Epithelial cell of esophagus (primary cell): Measurements from ENCODE around the gene PABPN1.
"Not testable (repeated sequence)": the region's sequence is repeated elsewhere in the genome, so short reads cannot be mapped to it uniquely, and the experiment has no call there.

ENCODE experiments used
- DNase-seq: peaks from one replicate; pipeline ENCODE4 v3.0.0; 2010; ENCODE audit warnings: low read depth
- H3K4me3 ChIP-seq: 2 replicates; pipeline ENCODE4 v1.5.1; 2011; ENCODE audit warnings: mild to moderate bottlenecking, low read length, control low read depth
- TF ChIP-seq, protein P1 (sequence below): IDR thresholded peaks from 2 replicates; pipeline ENCODE4 v1.5.1; 2011; ENCODE audit warnings: low read depth, mild to moderate bottlenecking, low read length, control low read depth, inconsistent platforms; ENCODE audit not compliant: insufficient read depth; ENCODE audit errors: missing control alignments

PABPN1 gene

GRCh38 chr14:23324455-23324846 is 3.2 kb downstream of the PABPN1 start:
- no peak for DNase-seq
- TF ChIP-seq, protein P1, sequence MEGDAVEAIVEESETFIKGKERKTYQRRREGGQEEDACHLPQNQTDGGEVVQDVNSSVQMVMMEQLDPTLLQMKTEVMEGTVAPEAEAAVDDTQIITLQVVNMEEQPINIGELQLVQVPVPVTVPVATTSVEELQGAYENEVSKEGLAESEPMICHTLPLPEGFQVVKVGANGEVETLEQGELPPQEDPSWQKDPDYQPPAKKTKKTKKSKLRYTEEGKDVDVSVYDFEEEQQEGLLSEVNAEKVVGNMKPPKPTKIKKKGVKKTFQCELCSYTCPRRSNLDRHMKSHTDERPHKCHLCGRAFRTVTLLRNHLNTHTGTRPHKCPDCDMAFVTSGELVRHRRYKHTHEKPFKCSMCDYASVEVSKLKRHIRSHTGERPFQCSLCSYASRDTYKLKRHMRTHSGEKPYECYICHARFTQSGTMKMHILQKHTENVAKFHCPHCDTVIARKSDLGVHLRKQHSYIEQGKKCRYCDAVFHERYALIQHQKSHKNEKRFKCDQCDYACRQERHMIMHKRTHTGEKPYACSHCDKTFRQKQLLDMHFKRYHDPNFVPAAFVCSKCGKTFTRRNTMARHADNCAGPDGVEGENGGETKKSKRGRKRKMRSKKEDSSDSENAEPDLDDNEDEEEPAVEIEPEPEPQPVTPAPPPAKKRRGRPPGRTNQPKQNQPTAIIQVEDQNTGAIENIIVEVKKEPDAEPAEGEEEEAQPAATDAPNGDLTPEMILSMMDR: no peak
- no peak overlapping the region for H3K4me3 ChIP-seq

DNA sequence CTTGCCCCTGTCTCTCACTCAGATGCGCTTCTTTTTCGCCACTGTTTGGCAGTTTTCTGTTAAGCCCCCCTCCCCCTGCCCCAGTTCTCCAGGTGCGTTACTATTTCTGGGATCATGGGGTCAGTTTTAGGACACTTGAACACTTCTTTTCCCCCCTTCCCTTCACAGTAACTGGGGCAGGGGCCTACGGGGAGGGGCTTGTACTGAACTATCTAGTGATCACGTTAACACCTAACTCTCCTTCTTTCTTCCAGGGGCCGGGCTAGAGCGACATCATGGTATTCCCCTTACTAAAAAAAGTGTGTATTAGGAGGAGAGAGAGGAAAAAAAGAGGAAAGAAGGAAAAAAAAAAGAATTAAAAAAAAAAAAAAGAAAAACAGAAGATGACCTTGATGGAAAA is 3.7 kb downstream of the PABPN1 start:
- TF ChIP-seq, protein P1: no peak
- H3K4me3 ChIP-seq: no peak overlapping the region
- DNase-seq: no peak

DNA sequence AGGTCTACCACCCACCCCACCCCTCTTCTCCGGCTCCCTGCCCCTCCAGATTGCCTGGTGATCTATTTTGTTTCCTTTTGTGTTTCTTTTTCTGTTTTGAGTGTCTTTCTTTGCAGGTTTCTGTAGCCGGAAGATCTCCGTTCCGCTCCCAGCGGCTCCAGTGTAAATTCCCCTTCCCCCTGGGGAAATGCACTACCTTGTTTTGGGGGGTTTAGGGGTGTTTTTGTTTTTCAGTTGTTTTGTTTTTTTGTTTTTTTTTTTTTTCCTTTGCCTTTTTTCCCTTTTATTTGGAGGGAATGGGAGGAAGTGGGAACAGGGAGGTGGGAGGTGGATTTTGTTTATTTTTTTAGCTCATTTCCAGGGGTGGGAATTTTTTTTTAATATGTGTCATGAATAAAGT is 4.5 kb downstream of the PABPN1 start:
- not testable (repeated sequence) for DNase-seq, H3K4me3 ChIP-seq

DNA sequence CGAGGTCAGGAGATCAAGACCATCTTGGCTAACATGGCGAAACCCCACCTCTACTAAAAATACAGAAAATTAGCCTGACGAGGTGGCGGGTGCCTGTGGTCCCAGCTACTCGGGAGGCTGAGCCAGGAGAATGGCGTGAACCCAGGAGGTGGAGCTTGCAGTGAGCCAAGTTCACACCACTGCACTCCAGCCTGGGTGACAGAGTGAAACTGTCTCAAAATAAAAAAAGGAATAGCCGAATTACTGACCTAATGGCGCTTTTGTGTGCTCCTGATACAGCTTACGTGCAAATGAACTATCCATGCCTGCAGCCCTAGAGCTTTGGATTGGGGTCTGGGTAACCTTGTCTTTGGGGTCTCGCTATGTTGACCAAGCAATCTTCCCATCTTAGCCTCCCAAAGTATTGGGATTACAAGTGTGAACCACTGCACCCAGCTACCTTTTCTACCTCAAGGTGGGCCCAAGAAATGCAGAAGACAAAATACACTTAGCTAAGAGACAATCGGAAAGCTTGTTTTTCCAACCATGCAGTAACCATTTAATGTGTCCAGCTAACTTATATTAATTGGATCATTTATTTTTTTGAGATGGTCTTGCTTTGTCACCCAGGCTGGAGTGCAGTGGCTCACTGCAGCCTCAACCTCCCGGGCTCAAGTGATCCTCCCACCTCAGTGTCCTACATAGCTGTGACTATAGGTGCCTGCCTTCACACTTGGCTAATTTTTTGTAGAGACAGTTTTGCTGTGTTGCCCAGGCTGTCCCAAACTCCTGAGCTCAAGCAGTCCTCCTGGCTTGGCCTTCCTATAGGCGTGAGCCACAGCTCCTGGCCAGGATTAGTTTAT is 5.5 kb downstream of the PABPN1 start:
- DNase-seq: no peak

GRCh38 chr14:23327947-23328744 is 6.9 kb downstream of the PABPN1 start:
- no peak overlapping the region for H3K4me3 ChIP-seq

More for the DNA sequence above, 5.5 kb downstream of the PABPN1 start:
- TF ChIP-seq, protein P1: no peak
- no peak overlapping the region for H3K4me3 ChIP-seq

GRCh38 chr14:23335623-23336022 is 14.4 kb downstream of the PABPN1 start:
- H3K4me3 ChIP-seq: no peak overlapping the region
- no peak for DNase-seq
- TF ChIP-seq, protein P1: no peak

More at GRCh38 chr14:23327947-23328744, 6.9 kb downstream of the PABPN1 start:
- TF ChIP-seq, protein P1: peak; percentile 86
- DNase-seq: peak; percentile 80

GRCh38 chr14:23339506-23340268 is 18.4 kb downstream of the PABPN1 start:
- DNase-seq: no peak
- TF ChIP-seq, protein P1: no peak
- no peak overlapping the region for H3K4me3 ChIP-seq
